Right atrium auricular region (tissue), 2 donors: ENCODE results near the gene LPCAT4. TPM values are rescaled to one million over a fixed set of nuclear protein-coding genes. Genes with fewer than 3 reads are reported as not detected.

Source experiments
- DNase-seq: peaks from one replicate; pipeline ENCODE4 v3.0.0-alpha.2; 2019; ENCODE audit warnings: low spot score
- H3K27ac ChIP-seq, 2 donors: fragments of 200-600 bp; sonication (generic); 1 replicate in 1 of 2; 2 replicates in 1 of 2; pipeline ENCODE4 v1.5.1; 2016 to 2019
- H3K27me3 ChIP-seq, 2 donors: fragments of 200-600 bp; sonication (generic); one replicate each; pipeline versions ENCODE4 v1.5.1 to v1.6.0; 2017 to 2019
- H3K36me3 ChIP-seq: fragments of 200-600 bp; sonication (generic); one replicate; pipeline ENCODE4 v1.5.1; 2016
- H3K4me1 ChIP-seq, 2 donors: fragments of 200-600 bp; sonication (generic); one replicate each; pipeline versions ENCODE4 v1.5.1 to v1.6.0; 2017 to 2019
- H3K4me3 ChIP-seq, 2 donors: fragments of 200-600 bp; sonication (generic); 1 replicate in 1 of 2; 2 replicates in 1 of 2; pipeline ENCODE4 v1.5.1; 2017 to 2019; ENCODE audit warnings: mild to moderate bottlenecking in 1 of 2, moderate library complexity in 1 of 2
- H3K9me3 ChIP-seq, 2 donors: fragments of 200-600 bp; sonication (generic); one replicate each; pipeline ENCODE4 v1.5.1; 2019
- CTCF ChIP-seq, 2 donors: fragments of 200-600 bp; sonication (generic); IDR thresholded peaks; one replicate each; pipeline ENCODE4 v1.5.1; 2019; ENCODE audit warnings: antibody characterized with exemption in 2 of 2
- total RNA-seq, 2 donors: library from RNA; depleted of rRNA; stranded (reverse); fragments of >200 nt; gene quantifications; one replicate each; pipeline ENCODE4 v1.1.0, GENCODE V29; 2016

The LPCAT4 gene
- total RNA-seq, 2 donors from 2014 or later, result 9.2 to 17.5 TPM

GRCh38 chr15:34361278-34361677, 5.7 kb downstream of the LPCAT4 start:
- no peak for DNase-seq
- no peaks in the 10 kb centered on the region for H3K27me3 ChIP-seq
- peaks cover 25% of the 10 kb centered on the region for H3K36me3 ChIP-seq
- H3K27ac ChIP-seq, result no peak overlapping the region
- no peaks in the 10 kb centered on the region for H3K9me3 ChIP-seq
- no peak for TF ChIP-seq CTCF (IDR thresholded peaks at IDR 0.05)
- no peak overlapping the region for H3K4me3 ChIP-seq
- H3K4me1 ChIP-seq, result peaks cover 0 to 16% of the 10 kb centered on the region in 2 donors

GRCh38 chr15:34360298-34360697, 6.7 kb downstream of the LPCAT4 start:
- H3K4me3 ChIP-seq, result no peak overlapping the region
- no peak for DNase-seq
- no peak overlapping the region for H3K27ac ChIP-seq
- TF ChIP-seq CTCF (IDR thresholded peaks at IDR 0.05), result no peak
- no peaks in the 10 kb centered on the region for H3K27me3 ChIP-seq
- H3K36me3 ChIP-seq, result peaks cover 25% of the 10 kb centered on the region
- H3K4me1 ChIP-seq, result peaks cover 0 to 6% of the 10 kb centered on the region in 2 donors
- H3K9me3 ChIP-seq, result no peaks in the 10 kb centered on the region

GRCh38 chr15:34359416-34359815, 7.6 kb downstream of the LPCAT4 start:
- Histone ChIP-seq H3K36me3 (peaks cover 25% of the 10 kb centered on the region), H3K9me3 (no peaks in the 10 kb centered on the region), H3K27ac (no peak overlapping the region), H3K4me3 (no peak overlapping the region), H3K4me1 (no peaks in the 10 kb centered on the region), H3K27me3 (no peaks in the 10 kb centered on the region)
- no peak for TF ChIP-seq CTCF (IDR thresholded peaks at IDR 0.05)
- no peak for DNase-seq

DNA sequence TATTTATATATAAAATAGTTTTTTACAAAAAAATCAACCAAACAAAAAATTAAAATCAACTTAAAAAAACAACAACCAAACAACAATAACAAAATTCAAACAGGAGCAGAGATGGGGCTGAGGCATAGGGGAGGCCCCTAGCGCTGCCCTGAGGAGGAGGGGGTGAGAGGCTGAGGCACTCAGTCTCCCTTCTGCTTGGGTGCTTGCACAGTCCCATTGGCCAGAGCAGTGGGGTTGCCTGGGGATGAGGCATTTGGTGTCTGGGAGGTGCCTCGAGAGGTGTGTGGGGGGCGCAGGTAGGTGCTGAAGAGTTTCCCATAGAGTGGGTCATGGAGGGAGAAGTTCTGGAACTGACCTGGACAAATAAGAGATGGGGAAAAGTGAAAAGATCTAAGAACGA, 8.0 kb downstream of the LPCAT4 start:
- TF ChIP-seq CTCF (IDR thresholded peaks at IDR 0.05), result no peak
- H3K9me3 ChIP-seq, result no peaks in the 10 kb centered on the region
- no peak for DNase-seq
- no peak overlapping the region for H3K27ac ChIP-seq
- H3K36me3 ChIP-seq, result peaks cover 25% of the 10 kb centered on the region
- no peaks in the 10 kb centered on the region for H3K4me1 ChIP-seq
- no peaks in the 10 kb centered on the region for H3K27me3 ChIP-seq
- no peak overlapping the region for H3K4me3 ChIP-seq

- H3K36me3 ChIP-seq, result peaks cover 25% of the 10 kb centered on the region
- no peaks in the 10 kb centered on the region for H3K27me3 ChIP-seq
- no peak overlapping the region for H3K4me3 ChIP-seq
- no peak overlapping the region for H3K27ac ChIP-seq
- no peak for DNase-seq
- H3K9me3 ChIP-seq, result no peaks in the 10 kb centered on the region
- H3K4me1 ChIP-seq, result no peaks in the 10 kb centered on the region
- TF ChIP-seq CTCF (IDR thresholded peaks at IDR 0.05), result no peak
Observed at GRCh38 chr15:34358367-34358766, 8.6 kb downstream of the LPCAT4 start.

GRCh38 chr15:34357653-34358052, 9.3 kb downstream of the LPCAT4 start:
- Histone ChIP-seq H3K36me3 (peaks cover 25% of the 10 kb centered on the region), H3K4me3 (no peak overlapping the region)

More at GRCh38 chr15:34357653-34358052, 9.3 kb downstream of the LPCAT4 start:
- Histone ChIP-seq H3K27me3 (no peaks in the 10 kb centered on the region), H3K4me1 (no peaks in the 10 kb centered on the region), H3K9me3 (no peaks in the 10 kb centered on the region), H3K27ac (no peak overlapping the region)
- no peak for TF ChIP-seq CTCF (IDR thresholded peaks at IDR 0.05)
- no peak for DNase-seq
